Adrenal gland (tissue), 12 donors: ENCODE data around the gene ZNF775. TPM values are rescaled to one million over a fixed set of nuclear protein-coding genes. Genes with fewer than 3 reads are reported as not detected.

Experiments
- DNase-seq, 7 donors: peaks; one replicate each; pipeline ENCODE4 v3.0.0-alpha.2; 2019 to 2020
- H3K27ac ChIP-seq, 5 donors: fragments of 200-600 bp; sonication (generic) in 4 of 5; 1 replicate in 3 of 5; 2 replicates in 2 of 5; pipeline versions ENCODE4 v1.5.1 to v1.8.0; 2016 to 2020; ENCODE audit warnings: mild to moderate bottlenecking in 1 of 5
- H3K27me3 ChIP-seq: fragments of 200-600 bp; 2 replicates; pipeline ENCODE4 v1.8.0; 2021
- H3K36me3 ChIP-seq, 2 donors: fragments of 200-600 bp; replicated peaks in 1 of 2; 1 replicate in 1 of 2; 2 replicates in 1 of 2; pipeline versions ENCODE4 v1.5.1 to v1.8.0; 2018 to 2022
- H3K4me1 ChIP-seq, 2 donors: fragments of 200-600 bp; replicated peaks in 1 of 2; 1 replicate in 1 of 2; 2 replicates in 1 of 2; pipeline versions ENCODE4 v1.5.1 to v1.8.0; 2018 to 2021
- H3K4me3 ChIP-seq, 4 donors: fragments of 200-600 bp; sonication (generic) in 3 of 4; one replicate each; pipeline ENCODE4 v1.5.1; 2016 to 2018
- H3K9me3 ChIP-seq, 3 donors: fragments of 200-600 bp; sonication (generic) in 1 of 3; replicated peaks in 1 of 3; 1 replicate in 2 of 3; 2 replicates in 1 of 3; pipeline versions ENCODE4 v1.5.1 to v1.8.0; 2016 to 2021
- CTCF ChIP-seq, 6 experiments: fragments of 450-650 bp in 4 of 6; fragments of 200-600 bp in 2 of 6; sonication (generic) in 1 of 6; IDR thresholded peaks; 1 replicate in 5 of 6; 2 replicates in 1 of 6; pipeline versions ENCODE4 v1.5.1 to v1.8.0; 2016 to 2021; ENCODE audit warnings: antibody characterized with exemption in 6 of 6, mild to moderate bottlenecking in 2 of 6, moderate library complexity in 1 of 6
- POLR2A ChIP-seq, 2 donors: fragments of 450-650 bp; IDR thresholded peaks; one replicate each; pipeline ENCODE4 v1.6.1; 2017; ENCODE audit warnings: antibody characterized with exemption in 2 of 2, mild to moderate bottlenecking in 2 of 2, moderate library complexity in 1 of 2
- WGBS, 4 donors: extraction: QIAGEN DNeasy Blood & Tissue Kit in 2 of 4; methylation state at CpG; one replicate each; pipeline versions ENCODE4 v1.1.5 to v1.1.7; 2013 to 2017; 5-methylcytosine and 5-hydroxymethylcytosine counted together
- intact Hi-C, 2 donors: fragments of 100-400 bp; cut with DNase I; formaldehyde crosslinking; loops; one replicate each; pipeline versions ENCODE4 v1.14.1 to v1.15.0; 2022 to 2023
- polyA plus RNA-seq, 3 donors: library from polyadenylated mRNA; stranded (reverse); fragments of 200-250 nt in 2 of 3; fragments of 350-450 nt in 1 of 3; fragmentation: Illumina TruSeq in 1 of 3; extraction: RNeasy Lipid Tissue Mini Kit (QIAGEN cat#74804) in 1 of 3; gene quantifications; one replicate each; pipeline ENCODE4 v1.2.3, GENCODE V29; 2013 to 2014
- total RNA-seq, 9 donors: library from RNA; depleted of rRNA in 4 of 9; stranded (reverse); fragments of >200 nt in 4 of 9; fragments of 120-200 nt in 1 of 9; fragmentation: NEBNext Ultra II Directional in 1 of 9; extraction: Animal tissue kit (Norgen Biotek cat#: 25700) in 1 of 9; gene quantifications; one replicate each; pipeline versions ENCODE4 v1.1.0 to v1.2.4, GENCODE V29; 2013 to 2023
- donor health status: healthy with polysubstance abuse.
- donor health status: Bipolar disorder and iron deficiency.
- donor health status: DM: yes; HTN: yes; CAD: no.
- donor health status: DM: no; HTN: no; CAD: no.
- donor health status: DM: no; HTN: no; CAD: no.
- donor health status: DM: yes; HTN: yes; CAD: no.

The ZNF775 gene
- total and polyA plus RNA-seq, 12 donors = 0.26 to 13.9 (median 6.1) TPM

GRCh38 chr7:150444674-150445365 lies 65.7 kb downstream of the ZNF775 start:
- Histone ChIP-seq H3K36me3 (no peaks in the 10 kb centered on the region), H3K4me1 (peaks cover 11 to 24% of the 10 kb centered on the region in 2 donors), H3K9me3 (peaks cover 0 to 6% (median 0%) of the 10 kb centered on the region in 3 donors), H3K27ac (no peak overlapping the region), H3K27me3 (no peaks in the 10 kb centered on the region), H3K4me3 (no peak overlapping the region)
- no peak for DNase-seq
- 84 to 100% (median 86%) methylated on average over 5 to 7 of the region's 7 CpGs for WGBS, 4 donors
- intact Hi-C loops = loop anchor here in 1 of 2 donors (10.0 kb wide), 1 partner anchor 310 kb away; no protein-coding TSS in a partner anchor
- TF ChIP-seq CTCF (IDR thresholded peaks at IDR 0.05) (no peak), POLR2A (IDR thresholded peaks at IDR 0.05) (no peak)

- no peak for DNase-seq
- H3K9me3 ChIP-seq = peaks cover 0 to 3% (median 0%) of the 10 kb centered on the region in 3 donors
- TF ChIP-seq CTCF (IDR thresholded peaks at IDR 0.05) (no peak), POLR2A (IDR thresholded peaks at IDR 0.05) (no peak)
- no peaks in the 10 kb centered on the region for H3K36me3 ChIP-seq
- 72 to 82% (median 77%) methylated on average over 2 of the region's 2 CpGs for WGBS, 4 donors
- intact Hi-C loops = loop anchor here in 1 of 2 donors (10.0 kb wide), 1 partner anchor 308 kb away; no protein-coding TSS in a partner anchor
- peaks cover 1% of the 10 kb centered on the region for H3K27me3 ChIP-seq
- H3K4me3 ChIP-seq = no peak overlapping the region
- peak overlapping the region in 3 of 5 donors; percentile 47 to 66 (median 62) for H3K27ac ChIP-seq
- H3K4me1 ChIP-seq = peaks cover 11 to 24% of the 10 kb centered on the region in 2 donors
Observed at GRCh38 chr7:150446288-150446938, 67.3 kb downstream of the ZNF775 start.

Other genes starting within 250 kb of the ZNF775 start
- 1,000 to 10,000 TPM in 1 of 9 donors, 100 to 1,000 TPM in 6, 10 to 100 TPM in 2; 11.4 to 1,435 (median 224) TPM for gene LRRC61, start 56.0 kb upstream of the ZNF775 start, total RNA-seq
- gene LRRC61, start 56.0 kb upstream of the ZNF775 start, polyA plus RNA-seq = 10 to 100 TPM in 2 of 3 donors, 1 to 10 TPM in 1; 8.6 to 34.5 (median 33.6) TPM
- 10 to 100 TPM; 14.5 to 50.0 (median 31.8) TPM for gene ACTR3C, start 55.8 kb upstream of the ZNF775 start, total RNA-seq
- 10 to 100 TPM in 2 of 3 donors, 1 to 10 TPM in 1; 6.6 to 16.9 (median 10.7) TPM for gene ACTR3C, start 55.8 kb upstream of the ZNF775 start, polyA plus RNA-seq
- 1,000 to 10,000 TPM in 8 of 9 donors, 100 to 1,000 TPM in 1; 132 to 6,437 (median 3,184) TPM for gene RARRES2, start 37.7 kb upstream of the ZNF775 start, total RNA-seq
- 1,000 to 10,000 TPM in 2 of 3 donors, 100 to 1,000 TPM in 1; 590 to 7,984 (median 3,445) TPM for gene RARRES2, start 37.7 kb upstream of the ZNF775 start, polyA plus RNA-seq
- gene REPIN1, start 10.5 kb upstream of the ZNF775 start, total RNA-seq = 100 to 1,000 TPM in 8 of 9 donors, 10 to 100 TPM in 1; 47.5 to 294 (median 208) TPM
- gene REPIN1, start 10.5 kb upstream of the ZNF775 start, polyA plus RNA-seq = 100 to 1,000 TPM in 1 of 3 donors, 10 to 100 TPM in 2; 69.0 to 140 (median 95.8) TPM
- 10 to 100 TPM in 5 of 9 donors, 1 to 10 TPM in 4; 6.1 to 18.4 (median 11.2) TPM for gene GIMAP8, start 71.3 kb downstream of the ZNF775 start, total RNA-seq
- 1 to 10 TPM; 6.1 to 9.3 (median 6.8) TPM for gene GIMAP8, start 71.3 kb downstream of the ZNF775 start, polyA plus RNA-seq
- gene GIMAP7, start 135.5 kb downstream of the ZNF775 start, total RNA-seq = 10 to 100 TPM in 7 of 9 donors, 1 to 10 TPM in 2; 4.2 to 24.8 (median 15.9) TPM
- 10 to 100 TPM; 17.6 to 39.3 (median 24.7) TPM for gene GIMAP7, start 135.5 kb downstream of the ZNF775 start, polyA plus RNA-seq
- 10 to 100 TPM; 24.6 to 52.7 (median 37.8) TPM for gene GIMAP4, start 188.1 kb downstream of the ZNF775 start, total RNA-seq
- gene GIMAP4, start 188.1 kb downstream of the ZNF775 start, polyA plus RNA-seq = 10 to 100 TPM; 19.6 to 35.6 (median 27.9) TPM